RWPE2 (cell line): ENCODE data around the gene NFYB.

Source experiments
- ATAC-seq: fragments of 200-7000 bp; cut with Tn5 transposase; 3 replicates; pipeline ENCODE4 v1.9.1; 2021; ENCODE audit warnings: low read depth
- DNase-seq: peaks from one replicate; pipeline ENCODE4 v3.0.0-alpha.2; 2020; ENCODE audit warnings: low spot score
- H3K27ac ChIP-seq: fragments of 450-650 bp; 2 replicates; pipeline ENCODE4 v1.5.1; 2017; ENCODE audit warnings: mild to moderate bottlenecking; ENCODE audit not compliant: poor library complexity, severe bottlenecking
- H3K27me3 ChIP-seq: fragments of 250-450 bp; sonication (Bioruptor Pico); 2 replicates; pipeline ENCODE4 v1.5.1; 2021; ENCODE audit warnings: mild to moderate bottlenecking, moderate library complexity; ENCODE audit not compliant: insufficient read depth, poor library complexity, severe bottlenecking
- H3K36me3 ChIP-seq: fragments of 250-450 bp; sonication (Bioruptor Pico); 2 replicates; pipeline ENCODE4 v1.5.1; 2020; ENCODE audit warnings: low read depth, mild to moderate bottlenecking, moderate library complexity
- H3K4me1 ChIP-seq: fragments of 250-450 bp; sonication (Bioruptor Pico); 2 replicates; pipeline ENCODE4 v1.5.1; 2021; ENCODE audit warnings: mild to moderate bottlenecking, moderate library complexity; ENCODE audit not compliant: insufficient read depth, poor library complexity, severe bottlenecking
- H3K4me3 ChIP-seq: fragments of 250-450 bp; sonication (Bioruptor Pico); 2 replicates; pipeline ENCODE4 v1.5.1; 2021; ENCODE audit warnings: mild to moderate bottlenecking, moderate library complexity; ENCODE audit not compliant: severe bottlenecking
- H3K9me3 ChIP-seq: fragments of 250-450 bp; sonication (Bioruptor Pico); 2 replicates; pipeline ENCODE4 v1.5.1; 2021; ENCODE audit warnings: mild to moderate bottlenecking, moderate library complexity; ENCODE audit not compliant: severe bottlenecking
- CTCF ChIP-seq: fragments of 450-650 bp; IDR thresholded peaks from one replicate; pipeline ENCODE4 v1.5.1; 2017; ENCODE audit warnings: mild to moderate bottlenecking, moderate library complexity; ENCODE audit not compliant: poor library complexity, severe bottlenecking

The NFYB gene

DNA sequence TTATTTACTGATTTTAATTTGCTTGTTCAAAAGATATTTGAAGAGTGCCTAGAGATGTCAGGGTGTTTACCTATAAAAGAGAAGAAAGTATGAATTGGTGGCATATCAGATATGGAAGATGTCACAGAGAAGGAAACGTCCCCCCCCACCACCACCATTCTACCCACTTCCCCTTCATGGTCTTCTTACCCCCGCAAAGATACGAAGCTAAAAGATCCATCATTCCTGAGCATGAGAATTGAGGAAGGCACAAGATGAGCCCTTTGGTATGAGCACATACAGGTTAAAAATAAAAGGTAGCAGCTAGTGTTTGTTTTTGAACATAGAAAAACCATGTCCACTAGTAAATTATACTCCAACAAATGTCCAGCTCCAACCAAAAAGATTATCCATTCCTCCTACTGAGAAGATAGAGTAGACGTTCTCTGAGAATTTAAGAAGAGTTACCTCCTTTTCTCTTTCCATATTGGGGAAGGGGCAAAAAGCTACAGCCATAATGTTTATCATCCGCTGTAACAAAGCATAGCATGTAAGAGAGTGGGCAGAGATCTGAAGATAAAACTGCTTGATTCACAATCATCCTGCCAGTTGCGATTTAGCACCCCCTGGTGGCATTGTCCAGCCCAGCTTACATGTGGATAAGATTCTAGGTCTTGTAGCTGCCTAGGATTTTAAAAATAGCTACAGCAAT lies 29.1 kb downstream of the NFYB start:
- Histone ChIP-seq H3K4me1 (no peaks in the 10 kb centered on the region), H3K36me3 (peaks cover 14% of the 10 kb centered on the region), H3K27ac (no peak overlapping the region), H3K4me3 (no peak overlapping the region), H3K9me3 (no peaks in the 10 kb centered on the region), H3K27me3 (no peaks in the 10 kb centered on the region)
- ATAC-seq (peak; percentile 91), DNase-seq (no peak)
- TF ChIP-seq CTCF, result peak; percentile 96

- DNase-seq (no peak), ATAC-seq (no peak)
- Histone ChIP-seq H3K4me3 (no peak overlapping the region), H3K4me1 (no peaks in the 10 kb centered on the region), H3K27me3 (no peaks in the 10 kb centered on the region), H3K27ac (no peak overlapping the region), H3K36me3 (peaks cover 22% of the 10 kb centered on the region), H3K9me3 (no peaks in the 10 kb centered on the region)
- TF ChIP-seq CTCF, result no peak
Measured at GRCh38 chr12:104106965-104107364, 31.0 kb downstream of the NFYB start.

- no peak for ATAC-seq
- no peak for TF ChIP-seq CTCF
- H3K36me3 ChIP-seq, result peaks cover 33% of the 10 kb centered on the region
- no peak for DNase-seq
- no peaks in the 10 kb centered on the region for H3K4me1 ChIP-seq
- H3K27me3 ChIP-seq, result no peaks in the 10 kb centered on the region
- no peak overlapping the region for H3K27ac ChIP-seq
- H3K4me3 ChIP-seq, result no peak overlapping the region
- no peaks in the 10 kb centered on the region for H3K9me3 ChIP-seq
Measured at GRCh38 chr12:104105461-104105860, 32.5 kb downstream of the NFYB start.

DNA sequence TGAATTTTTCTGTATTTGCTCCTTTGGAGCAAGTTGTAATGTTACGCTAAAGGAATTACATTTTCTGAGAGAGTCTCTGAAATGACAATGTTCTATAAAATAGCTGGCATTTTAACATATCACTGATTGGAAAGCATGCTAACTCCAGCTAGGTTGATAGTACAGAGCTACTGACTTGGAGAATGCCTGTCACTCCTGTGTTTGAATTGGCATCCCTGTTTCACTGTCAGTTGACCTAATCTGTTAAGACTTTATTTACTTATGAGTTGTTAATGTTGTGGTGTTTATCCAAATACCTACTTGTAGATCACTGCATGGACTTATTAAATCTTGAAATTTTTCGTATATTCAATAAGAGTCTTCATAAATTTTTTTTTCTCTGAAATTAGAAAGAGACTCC lies 40.1 kb downstream of the NFYB start:
- no peaks in the 10 kb centered on the region for H3K4me1 ChIP-seq
- H3K4me3 ChIP-seq, result no peak overlapping the region
- H3K36me3 ChIP-seq, result peaks cover 64% of the 10 kb centered on the region
- no peak overlapping the region for H3K27ac ChIP-seq
- H3K27me3 ChIP-seq, result no peaks in the 10 kb centered on the region
- no peak for TF ChIP-seq CTCF
- DNase-seq (no peak), ATAC-seq (no peak)
- no peaks in the 10 kb centered on the region for H3K9me3 ChIP-seq

DNA sequence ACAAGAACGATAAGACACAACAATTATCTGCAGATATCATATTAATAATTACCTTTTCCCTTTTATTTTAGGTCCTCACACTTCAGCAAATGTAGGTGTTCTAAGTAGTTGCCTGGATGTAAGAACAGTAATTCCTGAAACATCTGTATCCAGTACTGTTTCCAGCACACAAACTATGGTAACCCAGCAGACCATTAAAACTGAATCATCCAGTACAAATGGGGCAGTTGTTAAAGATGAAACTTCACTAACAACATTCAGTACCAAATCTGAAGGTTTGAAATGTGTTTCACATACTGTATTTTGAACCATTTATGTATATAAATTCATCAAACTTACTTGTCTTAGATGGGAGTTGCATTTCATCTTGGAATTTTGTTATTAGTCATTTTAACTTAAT lies 42.7 kb downstream of the NFYB start:
- no peak overlapping the region for H3K27ac ChIP-seq
- ATAC-seq, result no peak
- H3K4me3 ChIP-seq, result no peak overlapping the region
- DNase-seq, result no peak
- H3K27me3 ChIP-seq, result no peaks in the 10 kb centered on the region
- peaks cover 56% of the 10 kb centered on the region for H3K36me3 ChIP-seq
- no peak for TF ChIP-seq CTCF
- H3K9me3 ChIP-seq, result no peaks in the 10 kb centered on the region
- H3K4me1 ChIP-seq, result no peaks in the 10 kb centered on the region
